HCT116 (cell line): ENCODE measurements around the gene UNKL.

Experiments used
- POLR2AphosphoS5 ChIP-seq: IDR thresholded peaks from 2 replicates; pipeline ENCODE4 v1.6.1; 2011; ENCODE audit warnings: mild to moderate bottlenecking, low read depth, low read length, moderate library complexity
- TF ChIP-seq, protein P1 (sequence below), 3 experiments: fragments of 200-600 bp in 1 of 3; sonication (generic) in 1 of 3; IDR thresholded peaks in 2 of 3; conservative IDR thresholded peaks in 1 of 3; 2 replicates each; pipeline ENCODE4 v1.5.1; 2012 to 2017; ENCODE audit warnings: low read depth in 2 of 3, low read length in 2 of 3, antibody characterized with exemption in 1 of 3, borderline replicate concordance in 1 of 3, control low read depth in 1 of 3, mild to moderate bottlenecking in 1 of 3, mixed read lengths in 1 of 3, mixed run types in 1 of 3, moderate library complexity in 1 of 3; ENCODE audit not compliant: insufficient read depth in 1 of 3
- TF ChIP-seq, protein P2 (sequence below): IDR thresholded peaks from 2 replicates; pipeline ENCODE4 v1.6.1; 2012

DNA sequence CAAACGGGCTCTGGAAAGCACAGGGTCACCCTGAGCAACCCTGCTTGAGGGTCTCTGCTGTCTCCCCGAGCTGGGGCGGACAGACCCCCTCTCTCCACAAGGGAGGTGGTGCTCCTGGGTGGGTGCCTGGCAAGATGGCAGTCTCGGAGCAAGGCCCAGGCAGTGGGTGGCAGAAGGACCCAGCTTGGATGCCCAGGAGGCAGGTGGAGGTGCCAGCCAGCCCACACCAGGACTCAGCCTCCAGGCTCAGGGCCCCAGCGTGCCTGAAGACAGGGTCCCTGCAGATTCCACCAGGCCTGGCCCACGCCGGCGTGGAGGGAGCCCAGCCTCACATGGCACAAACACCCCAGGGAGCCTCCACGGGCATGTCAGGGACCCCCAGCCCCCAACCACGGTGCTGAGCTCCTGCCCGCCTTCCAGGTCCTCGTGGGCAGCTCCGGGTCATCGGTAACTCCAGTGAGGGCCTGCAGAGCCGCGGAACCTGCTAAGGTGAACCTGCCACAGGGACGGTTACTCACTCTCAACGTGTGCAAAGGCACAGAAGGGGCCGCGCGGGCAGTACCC is 20.8 kb downstream of the UNKL start:
- TF ChIP-seq, protein P1, sequence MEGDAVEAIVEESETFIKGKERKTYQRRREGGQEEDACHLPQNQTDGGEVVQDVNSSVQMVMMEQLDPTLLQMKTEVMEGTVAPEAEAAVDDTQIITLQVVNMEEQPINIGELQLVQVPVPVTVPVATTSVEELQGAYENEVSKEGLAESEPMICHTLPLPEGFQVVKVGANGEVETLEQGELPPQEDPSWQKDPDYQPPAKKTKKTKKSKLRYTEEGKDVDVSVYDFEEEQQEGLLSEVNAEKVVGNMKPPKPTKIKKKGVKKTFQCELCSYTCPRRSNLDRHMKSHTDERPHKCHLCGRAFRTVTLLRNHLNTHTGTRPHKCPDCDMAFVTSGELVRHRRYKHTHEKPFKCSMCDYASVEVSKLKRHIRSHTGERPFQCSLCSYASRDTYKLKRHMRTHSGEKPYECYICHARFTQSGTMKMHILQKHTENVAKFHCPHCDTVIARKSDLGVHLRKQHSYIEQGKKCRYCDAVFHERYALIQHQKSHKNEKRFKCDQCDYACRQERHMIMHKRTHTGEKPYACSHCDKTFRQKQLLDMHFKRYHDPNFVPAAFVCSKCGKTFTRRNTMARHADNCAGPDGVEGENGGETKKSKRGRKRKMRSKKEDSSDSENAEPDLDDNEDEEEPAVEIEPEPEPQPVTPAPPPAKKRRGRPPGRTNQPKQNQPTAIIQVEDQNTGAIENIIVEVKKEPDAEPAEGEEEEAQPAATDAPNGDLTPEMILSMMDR (IDR thresholded peaks at IDR 0.05 in 2 of 3, conservative IDR thresholded peaks at IDR 0.05 in 1 of 3; ENCODE audit: borderline replicate concordance in 1 of 3, insufficient read depth in 1 of 3, low read depth in 2 of 3, low read length in 2 of 3), result no peak
- no peak for TF ChIP-seq POLR2AphosphoS5
- TF ChIP-seq, protein P2, sequence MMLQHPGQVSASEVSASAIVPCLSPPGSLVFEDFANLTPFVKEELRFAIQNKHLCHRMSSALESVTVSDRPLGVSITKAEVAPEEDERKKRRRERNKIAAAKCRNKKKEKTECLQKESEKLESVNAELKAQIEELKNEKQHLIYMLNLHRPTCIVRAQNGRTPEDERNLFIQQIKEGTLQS, result no peak
